Astrocyte of the spinal cord (primary cell): ENCODE measurements around the gene MAGI2.

ENCODE experiments used
- DNase-seq: peaks from one replicate; pipeline ENCODE4 v3.0.0; 2011; ENCODE audit warnings: low read depth, low spot score
- H3K4me3 ChIP-seq: 2 replicates; pipeline ENCODE4 v1.5.1; 2011; ENCODE audit warnings: low read depth, mild to moderate bottlenecking, low read length, moderate library complexity
- in situ Hi-C: cut with HindIII; loops from 2 replicates; pipeline ENCODE4 v1.10.0; 2017; ENCODE audit warnings: low sequenced_read_pairs
- TF ChIP-seq, protein P1 (sequence below): IDR thresholded peaks from 2 replicates; pipeline ENCODE4 v1.5.1; 2012; ENCODE audit warnings: low read depth, mild to moderate bottlenecking, low read length, inconsistent platforms

Gene MAGI2

DNA sequence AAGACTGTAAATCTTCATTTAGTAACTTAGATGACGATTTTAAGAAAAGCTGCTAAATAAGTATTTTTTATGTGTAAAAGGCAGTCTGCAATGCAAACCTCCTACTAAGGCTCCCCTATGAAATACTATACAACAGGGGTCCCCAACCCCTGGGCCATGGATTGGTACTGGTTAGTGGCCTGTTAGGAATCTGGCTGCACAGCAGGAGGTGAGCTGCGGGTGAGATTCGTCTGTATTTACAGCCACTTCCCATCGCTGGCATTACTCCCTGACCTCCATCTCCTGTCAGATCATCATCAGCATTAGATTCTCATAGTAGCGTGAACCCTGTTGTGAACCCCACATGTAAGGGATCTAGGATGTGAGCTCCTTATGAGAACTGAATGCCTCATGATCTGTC, 580.4 kb downstream of the MAGI2 start:
- TF ChIP-seq, protein P1, sequence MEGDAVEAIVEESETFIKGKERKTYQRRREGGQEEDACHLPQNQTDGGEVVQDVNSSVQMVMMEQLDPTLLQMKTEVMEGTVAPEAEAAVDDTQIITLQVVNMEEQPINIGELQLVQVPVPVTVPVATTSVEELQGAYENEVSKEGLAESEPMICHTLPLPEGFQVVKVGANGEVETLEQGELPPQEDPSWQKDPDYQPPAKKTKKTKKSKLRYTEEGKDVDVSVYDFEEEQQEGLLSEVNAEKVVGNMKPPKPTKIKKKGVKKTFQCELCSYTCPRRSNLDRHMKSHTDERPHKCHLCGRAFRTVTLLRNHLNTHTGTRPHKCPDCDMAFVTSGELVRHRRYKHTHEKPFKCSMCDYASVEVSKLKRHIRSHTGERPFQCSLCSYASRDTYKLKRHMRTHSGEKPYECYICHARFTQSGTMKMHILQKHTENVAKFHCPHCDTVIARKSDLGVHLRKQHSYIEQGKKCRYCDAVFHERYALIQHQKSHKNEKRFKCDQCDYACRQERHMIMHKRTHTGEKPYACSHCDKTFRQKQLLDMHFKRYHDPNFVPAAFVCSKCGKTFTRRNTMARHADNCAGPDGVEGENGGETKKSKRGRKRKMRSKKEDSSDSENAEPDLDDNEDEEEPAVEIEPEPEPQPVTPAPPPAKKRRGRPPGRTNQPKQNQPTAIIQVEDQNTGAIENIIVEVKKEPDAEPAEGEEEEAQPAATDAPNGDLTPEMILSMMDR: no peak
- DNase-seq: no peak
- in situ Hi-C loops: no loop called here
- no peak overlapping the region for H3K4me3 ChIP-seq

- in situ Hi-C loops: no loop called here
- TF ChIP-seq, protein P1: no peak
- no peak overlapping the region for H3K4me3 ChIP-seq
- DNase-seq: no peak
These were observed 589.1 kb downstream of the MAGI2 start for GRCh38 chr7:78864339-78864738.

GRCh38 chr7:78863281-78863680, 590.2 kb downstream of the MAGI2 start:
- in situ Hi-C loops: no loop called here

DNA sequence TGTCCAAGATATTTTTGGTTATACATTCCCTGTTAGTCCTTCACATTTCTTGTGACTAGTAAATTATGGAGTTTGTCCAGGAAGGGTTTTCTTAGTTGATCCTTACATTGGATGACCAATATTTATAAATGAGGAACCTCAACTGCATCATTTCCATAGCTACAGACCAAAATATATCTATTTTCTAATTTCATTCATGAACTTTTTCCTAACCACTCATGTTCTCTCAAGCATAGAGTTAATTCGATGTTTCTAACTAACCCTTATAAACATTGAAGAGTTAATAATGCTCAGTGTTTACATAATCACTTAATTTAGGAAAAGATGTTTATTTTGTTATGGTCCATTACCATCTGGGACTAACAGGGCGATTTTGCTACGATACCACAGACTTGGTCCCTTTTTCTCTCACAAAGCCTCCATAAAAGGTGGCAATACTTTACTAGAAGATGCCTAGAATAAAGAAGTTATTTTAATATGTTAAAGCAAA, 591.0 kb downstream of the MAGI2 start:
- TF ChIP-seq, protein P1: no peak
- in situ Hi-C loops: no loop called here

More at GRCh38 chr7:78863281-78863680, 590.2 kb downstream of the MAGI2 start:
- TF ChIP-seq, protein P1: no peak
- H3K4me3 ChIP-seq: no peak overlapping the region
- no peak for DNase-seq

DNA sequence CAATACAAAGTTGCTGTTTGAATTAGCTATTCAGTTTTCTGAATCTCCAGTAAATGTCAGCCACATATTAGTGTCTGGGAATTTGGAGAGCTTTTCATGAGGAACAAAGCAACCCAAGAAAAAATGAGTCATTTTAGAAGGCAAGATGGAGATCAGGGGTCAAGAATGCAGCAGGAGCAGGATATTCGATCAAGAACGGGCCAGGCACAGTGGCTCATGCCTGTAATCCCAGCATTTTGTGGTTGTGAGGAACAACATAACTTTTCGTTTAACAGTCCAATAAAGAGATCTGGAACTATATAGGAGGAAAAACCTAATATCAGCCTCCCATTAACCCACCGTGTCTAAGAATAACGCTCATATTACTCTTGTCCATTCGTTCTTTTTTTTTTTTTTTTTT, 600.5 kb downstream of the MAGI2 start:
- DNase-seq: peak; percentile 2
- no peak overlapping the region for H3K4me3 ChIP-seq
- in situ Hi-C loops: no loop called here
- TF ChIP-seq, protein P1: no peak

More for the DNA sequence above, 591.0 kb downstream of the MAGI2 start:
- no peak overlapping the region for H3K4me3 ChIP-seq
- DNase-seq: no peak

DNA sequence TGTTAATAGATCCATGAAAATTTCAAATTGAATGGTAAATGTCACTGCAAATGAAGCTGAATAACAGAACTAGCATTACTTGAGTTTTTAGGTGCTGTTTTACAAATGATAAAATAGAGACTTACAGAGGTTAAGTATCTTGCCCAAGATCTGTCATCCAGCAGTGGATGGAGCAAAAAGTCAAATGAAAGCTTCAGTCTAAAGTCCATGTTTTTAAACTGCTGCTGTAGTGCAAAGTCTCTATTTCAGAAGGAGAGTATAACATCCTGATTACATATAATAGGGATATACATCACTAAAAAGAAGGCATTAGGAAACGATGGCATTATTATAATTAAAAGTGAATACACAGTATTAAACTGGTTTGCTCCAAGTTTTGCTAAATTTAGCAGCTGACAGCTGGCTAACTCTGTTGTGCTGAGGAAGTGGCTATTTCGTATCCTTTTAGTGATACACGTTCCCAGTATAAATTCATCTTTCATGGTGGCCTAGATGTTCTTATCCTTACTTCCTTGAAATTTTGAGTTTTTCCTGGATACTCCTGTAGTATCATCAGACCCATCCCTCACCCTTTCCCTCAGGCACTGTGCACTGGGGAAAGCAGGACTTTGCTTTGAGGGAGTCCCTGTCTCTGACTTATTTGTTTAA, 603.2 kb downstream of the MAGI2 start:
- TF ChIP-seq, protein P1: no peak
- in situ Hi-C loops: no loop called here

More for the DNA sequence above, 603.2 kb downstream of the MAGI2 start:
- DNase-seq: no peak
- no peak overlapping the region for H3K4me3 ChIP-seq
